HG03175 (cell line): ENCODE results near the gene NCS1.

Experiments used
- ATAC-seq: cut with Tn5 transposase; IDR thresholded peaks from one replicate; pipeline ENCODE4 v1.9.1; 2021; ENCODE audit warnings: mild to moderate bottlenecking, moderate library complexity; ENCODE audit not compliant: unreplicated experiment

The NCS1 gene

DNA sequence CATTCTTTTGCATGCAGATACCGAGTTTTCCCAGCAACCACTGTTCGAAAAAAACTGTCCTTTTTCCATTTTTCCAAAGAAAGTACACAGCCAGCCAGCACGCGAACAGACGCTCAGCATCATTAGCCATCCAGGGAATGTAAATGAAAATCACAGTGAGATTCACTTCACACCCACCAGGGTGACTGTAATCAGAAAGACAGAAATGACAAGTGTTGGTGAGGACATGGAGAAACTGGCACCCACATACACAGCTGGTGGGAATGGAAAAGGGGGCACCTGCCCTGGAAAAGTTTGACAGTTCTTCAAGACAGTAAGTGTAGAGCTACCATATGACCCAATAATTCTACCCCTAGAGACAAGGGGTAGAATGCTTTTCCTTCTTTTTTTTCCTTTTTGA lies 25.0 kb upstream of the NCS1 start:
- ATAC-seq = no peak

DNA sequence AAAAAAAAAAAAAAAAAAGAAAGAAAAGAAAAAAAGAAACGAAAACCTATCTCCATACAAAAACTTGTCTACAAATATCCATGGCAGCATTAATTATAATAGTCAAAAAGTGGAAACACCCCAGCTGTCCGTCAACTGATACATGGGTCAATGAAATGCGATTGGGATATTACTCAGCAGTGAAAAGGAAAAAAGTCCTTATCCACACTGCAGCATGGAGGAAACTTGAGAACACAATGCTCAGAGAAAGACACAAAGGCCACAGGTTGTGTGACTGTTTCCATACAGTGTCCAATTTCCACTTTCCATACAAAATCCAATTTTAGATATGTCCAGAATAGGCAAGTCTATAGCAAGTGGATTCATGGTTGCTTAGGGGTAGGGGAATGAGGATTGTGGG lies 24.3 kb upstream of the NCS1 start:
- no peak for ATAC-seq

DNA sequence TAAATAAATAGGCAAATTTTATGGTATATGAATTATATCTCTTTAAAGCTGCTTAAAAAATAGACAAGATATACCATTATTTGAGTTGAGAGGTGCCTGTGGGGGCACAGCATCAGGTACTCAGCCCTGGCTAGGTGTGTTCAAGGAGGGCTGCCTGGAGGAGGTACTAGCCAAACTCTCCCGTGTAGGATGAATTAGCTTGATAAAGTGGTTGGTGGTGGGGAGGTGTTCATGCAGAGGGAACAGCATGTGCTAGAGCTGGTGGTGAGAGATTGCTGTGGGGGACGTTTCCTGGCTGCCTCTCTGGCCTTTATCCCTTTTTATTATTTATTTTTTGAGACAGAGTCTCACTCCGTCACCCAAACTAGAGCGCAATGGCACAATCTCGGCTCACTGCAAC lies 23.2 kb upstream of the NCS1 start:
- ATAC-seq = no peak

DNA sequence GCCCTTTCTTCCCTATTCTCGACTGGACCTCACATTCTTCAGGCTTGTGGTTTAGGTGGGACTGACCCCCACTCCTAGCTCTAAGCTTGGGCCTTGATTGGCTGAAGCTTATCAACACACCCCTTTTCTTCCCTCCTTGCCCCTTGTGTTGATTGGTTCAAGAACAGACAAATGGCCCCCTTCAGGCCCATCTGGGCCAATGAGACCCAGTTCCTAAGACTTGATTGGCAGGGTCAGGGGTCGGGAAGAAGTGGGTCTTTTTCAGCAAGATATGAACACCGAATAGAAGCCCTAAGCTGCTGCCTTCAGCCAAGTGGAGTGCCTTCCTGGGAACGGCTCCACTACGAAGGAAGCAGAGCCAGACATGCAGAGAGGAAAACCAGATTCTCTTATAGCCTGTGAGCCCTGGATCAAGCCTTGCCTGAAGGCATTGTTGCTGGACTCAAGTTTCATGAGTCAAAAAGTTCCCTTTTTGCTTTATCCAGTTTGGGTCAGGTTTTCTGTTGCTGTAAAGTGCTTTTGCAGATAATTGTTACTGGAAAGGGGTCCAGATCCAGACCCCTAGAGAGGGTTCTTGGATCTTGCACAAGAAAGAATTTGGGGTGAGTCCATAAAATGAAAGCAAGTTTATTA lies 22.4 kb upstream of the NCS1 start:
- no peak for ATAC-seq

DNA sequence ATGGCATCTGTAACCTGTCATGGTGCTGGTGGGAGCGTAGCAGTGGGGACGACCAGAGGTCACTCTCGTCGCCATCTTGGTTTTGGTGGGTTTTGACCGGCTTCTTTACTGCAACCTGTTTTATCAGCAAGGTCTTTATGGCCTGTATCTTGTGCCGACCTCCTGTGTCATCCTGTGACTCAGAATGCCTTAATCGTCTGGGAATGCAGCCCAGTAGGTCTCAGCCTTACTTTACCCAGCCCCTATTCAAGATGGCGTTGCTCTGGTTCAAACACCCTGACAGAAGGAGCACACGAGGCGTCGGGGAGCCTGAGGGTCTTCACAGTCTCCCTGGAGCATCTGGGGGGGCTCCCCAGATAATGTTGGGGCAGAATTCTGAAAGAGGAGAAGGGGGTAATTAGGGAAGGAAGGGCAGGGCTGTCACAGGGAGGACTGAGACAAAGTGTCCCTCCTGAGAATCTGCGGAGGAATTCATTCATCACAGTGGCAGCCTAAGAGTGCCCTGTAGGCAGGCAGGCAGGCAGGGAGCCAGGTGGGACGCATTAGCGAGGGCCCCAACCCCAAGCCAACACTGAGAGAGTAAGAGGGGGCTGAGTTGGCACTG lies 21.3 kb upstream of the NCS1 start:
- ATAC-seq = no peak

DNA sequence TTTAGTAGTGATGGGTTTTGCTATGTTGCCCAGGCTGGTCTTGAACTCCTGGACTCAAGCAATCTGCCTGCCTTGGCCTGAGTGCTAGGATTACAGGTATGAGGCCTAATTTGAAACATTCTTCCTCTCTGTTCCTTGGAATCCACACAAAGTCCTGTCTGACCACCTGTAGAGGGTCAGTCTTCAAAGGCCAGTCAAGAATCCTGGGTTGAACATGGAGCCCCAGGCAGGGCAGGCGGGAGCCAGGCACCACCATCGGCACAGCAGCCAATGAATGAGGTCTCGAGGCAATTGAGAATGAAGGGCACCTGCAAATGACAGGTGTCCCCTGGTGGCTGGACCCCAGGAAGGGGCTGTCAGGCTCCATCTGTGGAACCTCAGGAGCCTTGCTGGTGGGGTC lies 17.4 kb upstream of the NCS1 start:
- no peak for ATAC-seq

DNA sequence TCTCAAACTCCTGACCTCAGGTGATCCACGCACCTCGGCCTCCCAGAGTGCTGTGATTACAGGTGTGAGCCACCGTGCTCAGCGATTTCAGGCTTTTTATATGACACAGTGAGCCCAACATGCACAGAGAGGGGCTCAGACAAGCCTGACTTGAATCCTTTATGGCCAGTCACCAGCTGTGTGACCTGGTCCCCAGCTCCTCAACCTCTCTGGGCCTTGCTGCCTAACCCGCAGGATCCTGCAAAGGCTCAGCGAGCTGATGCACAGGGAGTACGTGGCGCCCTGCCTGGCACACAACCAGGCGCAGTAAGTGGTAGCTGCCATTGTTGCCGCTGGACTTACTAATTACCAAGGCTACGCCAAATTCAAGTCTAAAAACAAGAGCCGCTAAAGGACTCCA lies 16.6 kb upstream of the NCS1 start:
- no peak for ATAC-seq

DNA sequence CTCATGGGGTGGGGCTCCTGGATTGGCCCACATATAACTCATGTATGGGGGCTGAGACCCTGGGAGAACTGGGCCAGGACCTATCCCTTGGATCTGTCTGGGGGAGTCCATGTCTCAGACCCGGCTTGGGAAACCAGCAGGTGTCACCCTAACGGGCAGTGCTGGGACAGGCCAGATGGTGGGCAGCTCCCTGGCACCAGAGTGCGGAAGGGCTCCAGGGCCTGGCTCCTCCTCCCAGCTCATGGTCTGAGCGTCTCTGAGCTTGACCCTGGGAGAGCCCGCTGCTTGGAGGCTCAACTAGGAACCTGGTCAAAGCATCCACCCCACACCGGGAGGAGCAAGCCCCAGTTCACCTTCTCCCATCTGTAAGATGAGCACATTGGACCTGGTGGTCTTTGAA lies 15.5 kb upstream of the NCS1 start:
- ATAC-seq = no peak

DNA sequence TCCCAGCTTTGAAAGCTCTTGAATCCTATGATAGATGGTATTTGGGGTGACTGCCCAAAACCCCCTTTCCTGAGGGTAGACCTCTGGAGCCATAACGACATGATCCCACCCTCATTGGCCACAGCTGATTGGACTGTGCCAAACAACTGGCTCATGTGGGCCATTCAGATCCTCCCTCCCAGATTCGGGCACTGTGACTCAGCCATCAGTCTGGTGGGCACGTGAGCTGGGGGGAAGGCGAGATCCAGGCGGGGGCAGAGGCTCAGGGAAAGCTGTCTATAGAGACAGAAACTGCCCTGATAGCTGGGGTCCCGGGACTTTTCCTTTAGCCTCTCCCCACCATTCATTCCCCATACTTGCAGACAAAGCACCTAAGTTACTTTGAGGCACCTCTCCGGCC lies 15.1 kb upstream of the NCS1 start:
- no peak for ATAC-seq

DNA sequence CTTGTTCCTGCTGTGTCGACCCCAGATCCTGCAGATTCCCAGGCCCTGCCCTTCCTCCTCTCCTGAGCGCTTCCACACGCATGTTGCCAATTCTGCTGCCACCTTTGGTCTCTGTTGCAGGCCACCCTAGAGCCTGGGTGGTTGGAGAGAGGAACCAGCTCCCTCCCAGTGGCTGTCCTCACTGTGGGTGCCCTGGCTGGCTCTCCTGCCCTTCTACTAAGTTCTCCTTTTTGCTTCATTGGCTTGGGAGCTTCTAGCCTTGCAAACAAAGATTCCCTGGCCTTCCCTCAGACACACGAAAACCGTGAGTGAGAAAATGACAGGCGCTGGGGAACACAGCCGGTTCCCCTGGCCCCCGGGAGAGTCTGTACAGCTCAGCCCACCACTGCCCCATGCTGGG lies 14.2 kb upstream of the NCS1 start:
- ATAC-seq = no peak

DNA sequence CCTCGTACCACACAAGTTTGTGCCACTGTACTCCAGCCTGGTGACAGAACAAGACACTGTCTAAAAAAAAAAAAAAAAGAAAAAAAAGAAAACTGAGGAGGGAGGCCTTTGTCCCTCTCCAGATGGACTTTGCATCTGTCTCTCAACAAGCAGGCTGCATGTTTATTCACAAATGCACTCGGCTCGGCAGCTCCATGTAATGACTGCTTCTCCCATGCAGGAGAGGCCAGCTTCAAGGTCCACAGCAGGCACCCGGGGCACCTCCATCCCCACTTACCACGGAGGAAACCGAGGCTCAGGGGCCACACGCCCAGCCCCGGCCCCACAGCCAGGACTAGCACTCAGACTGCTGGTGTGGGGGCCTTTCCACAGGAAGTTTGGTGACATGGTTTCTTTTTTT lies 13.1 kb upstream of the NCS1 start:
- ATAC-seq = no peak

DNA sequence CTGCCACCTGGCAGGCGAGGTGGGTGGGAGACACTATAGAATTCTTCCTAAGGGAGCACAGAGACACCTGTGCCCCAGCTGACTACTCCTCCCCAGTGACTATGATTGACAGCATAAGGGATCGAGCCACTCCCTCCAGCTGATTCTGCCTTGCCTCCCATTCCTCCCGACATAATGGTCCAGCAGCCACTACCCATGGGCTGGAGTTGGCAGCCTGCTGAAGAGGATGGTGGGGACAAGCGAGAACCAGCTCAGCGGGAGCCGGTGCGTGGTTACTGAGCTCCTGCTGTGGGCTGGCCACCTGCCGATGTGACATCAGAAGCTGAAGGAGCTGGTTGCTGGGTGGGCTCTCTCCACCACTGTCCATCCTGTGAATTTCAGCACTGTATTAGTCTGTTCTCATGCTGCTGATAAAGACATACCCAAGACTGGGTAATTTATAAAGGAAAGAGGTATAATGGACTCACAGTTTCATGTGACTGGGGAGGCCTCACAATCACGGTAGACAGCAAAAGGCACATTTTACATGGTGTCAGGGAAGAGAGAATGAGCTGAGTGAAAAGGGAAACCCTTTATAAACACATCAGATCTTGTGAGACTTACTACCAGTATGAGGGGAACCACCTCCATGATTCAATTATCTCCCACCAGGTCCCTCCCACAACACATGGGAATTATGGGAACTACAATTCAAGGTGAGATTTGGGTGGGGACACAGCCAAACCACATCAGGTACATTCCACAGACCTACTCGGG lies 12.1 kb upstream of the NCS1 start:
- ATAC-seq = no peak

DNA sequence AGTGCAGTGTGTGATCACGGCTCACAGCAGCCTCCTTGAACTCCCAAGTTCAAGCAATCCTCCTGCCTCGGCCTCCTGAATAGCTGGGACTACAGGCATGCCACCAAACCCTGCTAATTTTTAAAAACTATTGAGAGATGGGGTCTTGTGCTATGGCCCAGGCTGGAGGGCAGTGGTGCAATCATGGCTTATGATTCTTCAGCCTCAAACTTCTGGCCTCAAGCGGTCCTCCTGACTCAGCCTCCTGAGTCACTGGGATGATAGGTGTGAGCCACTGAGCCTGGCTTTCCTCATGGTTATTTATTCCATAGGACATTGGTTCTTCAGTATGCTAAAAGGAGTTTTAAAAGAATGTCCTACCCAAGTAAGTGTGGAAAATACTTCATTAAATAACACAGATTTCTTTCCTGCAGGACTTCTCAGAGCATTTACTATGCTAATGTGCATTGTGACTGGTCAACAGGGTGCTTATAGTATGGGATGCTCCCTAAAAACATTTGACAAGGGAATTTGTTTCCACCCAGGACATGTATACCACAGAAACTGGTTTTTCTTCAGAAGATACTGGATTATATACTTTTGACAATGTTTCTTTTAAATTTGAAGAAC lies 11.2 kb upstream of the NCS1 start:
- ATAC-seq = no peak

DNA sequence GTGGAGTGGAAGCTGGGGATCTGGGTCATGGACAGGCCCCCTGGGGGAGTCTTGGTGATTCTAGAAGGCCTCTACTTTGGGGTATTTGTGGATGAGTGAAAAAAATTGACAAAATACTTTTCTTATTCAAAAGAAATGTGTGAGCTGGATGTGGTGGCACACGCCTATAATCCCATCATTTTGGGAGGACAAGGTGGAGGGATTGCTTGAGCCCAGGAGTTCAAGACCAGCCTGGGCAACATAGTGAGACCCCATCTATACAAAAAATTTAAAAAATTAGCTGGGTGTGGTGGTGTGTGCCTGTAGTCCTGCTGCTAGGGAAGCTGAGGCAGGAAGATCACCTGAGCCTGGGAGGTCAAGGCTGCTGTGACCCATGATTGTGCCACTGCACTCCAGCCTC lies 6.6 kb upstream of the NCS1 start:
- ATAC-seq = no peak

DNA sequence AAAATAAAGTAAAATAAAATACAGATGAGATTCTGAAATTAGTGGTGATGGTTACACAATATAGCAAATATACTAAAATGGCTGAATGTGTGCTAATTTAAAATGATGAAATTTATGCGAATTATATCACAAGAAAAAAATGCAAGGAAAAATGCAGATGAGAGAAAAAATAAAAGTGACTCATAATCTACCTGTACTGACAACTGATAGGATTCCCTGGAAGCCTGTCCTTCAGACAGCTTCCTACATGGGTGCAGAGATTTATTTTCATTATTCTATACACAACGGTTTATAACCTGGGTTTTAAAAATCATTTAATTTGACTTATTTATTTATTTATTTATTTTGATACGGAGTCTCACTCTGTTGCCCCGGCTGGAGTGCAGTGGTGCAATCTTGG lies 5.8 kb upstream of the NCS1 start:
- no peak for ATAC-seq

DNA sequence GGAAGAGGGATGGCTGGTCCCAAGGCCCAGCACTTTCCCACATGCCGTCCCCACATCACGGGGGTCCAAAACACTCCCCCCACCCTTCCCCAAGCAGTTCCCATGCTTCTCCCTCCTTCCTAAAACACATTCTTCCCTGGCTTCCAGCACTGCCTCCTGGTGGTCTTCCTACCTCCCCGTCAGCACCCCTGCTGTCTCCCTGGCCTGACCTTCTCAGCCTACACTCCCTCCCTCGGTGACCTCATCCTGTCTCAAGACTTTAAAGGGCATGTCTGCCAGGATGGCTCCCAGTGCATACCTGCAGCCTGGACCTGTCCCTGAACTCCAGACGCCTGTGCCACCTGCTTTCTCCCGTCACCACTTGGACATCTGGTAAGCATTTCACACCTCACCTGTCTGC lies 4.3 kb upstream of the NCS1 start:
- no peak for ATAC-seq

DNA sequence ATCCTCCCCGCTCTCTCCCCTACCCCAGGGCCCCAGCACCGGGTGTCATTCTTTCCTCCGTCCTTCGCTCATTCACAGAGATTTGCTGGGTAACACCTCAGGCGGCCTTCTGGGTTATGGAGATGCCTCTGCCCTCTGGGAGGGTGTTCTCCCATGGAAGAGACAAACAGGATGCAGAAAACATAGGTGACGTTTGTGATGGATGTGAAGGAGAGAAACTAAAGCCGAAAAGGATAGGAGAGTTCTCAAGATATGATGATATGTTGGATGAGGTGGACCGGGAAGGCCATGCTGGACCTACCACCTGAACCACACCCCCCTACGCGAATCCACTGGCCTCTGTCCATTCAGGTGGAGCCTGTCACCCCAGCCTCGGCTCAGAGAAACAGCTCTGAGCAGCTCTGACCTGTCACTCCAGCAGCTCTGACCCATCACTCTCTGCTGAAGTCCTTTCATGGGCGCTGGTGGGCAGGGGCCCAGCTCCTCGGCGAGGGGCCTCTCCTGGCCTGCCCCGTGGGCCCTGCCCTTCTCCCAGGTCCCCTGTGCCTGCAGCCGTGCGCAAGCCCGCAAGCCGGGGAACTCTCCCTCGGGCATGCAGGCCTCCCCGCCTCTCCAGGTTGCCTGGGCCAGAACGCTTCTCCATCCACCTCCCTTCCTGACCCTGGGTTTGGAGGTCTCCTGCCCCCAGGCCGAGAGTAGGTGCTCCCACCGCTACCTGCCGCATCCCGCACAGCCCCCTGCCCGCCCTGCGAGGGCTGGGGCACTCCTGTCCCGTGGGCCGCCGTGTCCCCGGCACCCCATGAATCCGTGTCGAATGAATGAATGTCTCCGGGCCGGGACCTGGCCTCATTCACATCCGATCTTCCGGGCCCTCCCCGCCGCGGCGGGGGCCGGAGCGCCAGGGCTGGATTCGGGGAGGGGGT lies 717 bp upstream of the NCS1 start:
- ATAC-seq = no peak

DNA sequence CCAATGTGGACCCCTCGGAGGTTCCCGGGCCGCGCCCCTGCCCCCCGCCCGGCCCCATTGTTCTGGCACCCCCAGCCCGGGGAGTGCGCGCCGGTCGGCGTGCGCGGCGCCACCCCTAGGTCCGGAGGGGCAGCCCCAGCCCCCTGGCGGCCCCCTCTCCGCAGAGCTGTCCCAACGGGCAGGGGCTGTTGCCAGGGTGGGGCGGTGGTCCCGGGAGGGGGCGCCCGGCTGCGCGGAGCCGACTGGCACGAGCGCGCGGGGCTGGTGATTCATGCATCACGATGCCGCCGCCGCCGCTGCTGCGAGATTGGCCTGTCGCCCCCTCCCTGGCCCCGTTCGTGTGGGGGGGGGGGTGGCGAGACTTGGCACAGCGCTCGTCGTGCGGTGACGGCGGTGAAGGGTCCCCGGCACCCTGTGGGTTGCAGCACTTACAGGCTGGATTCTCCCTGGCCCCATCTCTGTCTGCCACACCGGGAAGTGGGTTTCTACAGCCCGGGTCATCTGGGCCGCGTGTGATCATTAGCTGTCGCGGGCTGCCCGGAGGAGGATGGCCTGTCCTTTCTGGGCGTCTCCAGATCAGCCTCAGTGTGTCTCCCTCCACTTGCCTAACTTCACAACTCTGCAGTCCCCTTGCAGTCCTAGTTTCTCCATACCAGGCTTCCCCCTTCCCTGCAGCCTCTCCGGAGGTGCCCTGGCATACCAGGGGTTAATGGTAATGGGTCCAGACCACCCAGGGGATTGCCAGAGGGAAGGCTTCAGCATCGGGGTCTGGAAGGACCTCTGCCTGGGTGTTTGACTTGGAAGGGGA lies 858 bp downstream of the NCS1 start:
- no peak for ATAC-seq

DNA sequence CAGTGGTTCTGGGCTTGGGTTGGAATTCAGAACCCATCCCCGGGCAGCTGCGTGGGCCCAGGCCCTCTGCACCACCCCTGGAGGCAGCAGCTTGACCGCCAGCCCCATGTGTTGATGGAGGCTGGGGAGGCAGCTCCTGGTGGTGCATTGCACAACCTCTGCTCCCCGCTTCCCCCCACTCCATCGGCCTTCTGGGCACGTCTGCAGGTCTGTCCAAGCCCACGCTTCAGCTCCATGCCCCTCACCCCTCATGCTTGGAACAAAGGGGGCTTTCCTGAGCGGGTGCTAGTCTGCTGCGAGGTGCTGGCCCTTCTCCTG lies 1.4 kb downstream of the NCS1 start:
- ATAC-seq = no peak

DNA sequence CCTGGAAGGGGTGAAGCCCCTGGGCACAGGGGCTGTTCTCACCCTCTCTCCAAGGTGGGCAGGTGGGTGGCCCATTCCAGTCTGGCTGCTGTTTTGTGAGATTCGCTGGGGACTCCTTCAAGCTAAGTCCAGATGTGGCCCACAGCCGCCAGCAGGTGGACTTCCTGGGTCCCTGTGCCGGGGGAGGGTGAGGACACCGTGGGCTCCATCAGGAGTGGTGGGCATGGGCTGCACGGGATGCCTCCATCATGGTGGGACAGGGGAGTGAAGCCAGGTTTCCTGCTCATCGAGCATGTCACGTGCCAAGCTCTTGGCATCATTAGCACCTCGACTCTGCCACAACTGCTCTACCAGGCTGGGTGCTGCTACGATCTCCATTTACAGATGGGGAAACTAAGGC lies 1.8 kb downstream of the NCS1 start:
- ATAC-seq = no peak
